Testis (tissue), 2 donors: Measurements from ENCODE around the gene ZWILCH.

Source experiments
- POLR2A ChIP-seq: fragments of 450-650 bp; IDR thresholded peaks from one replicate; pipeline ENCODE4 v1.6.1; 2017; ENCODE audit warnings: antibody characterized with exemption, mild to moderate bottlenecking, moderate library complexity
- TF ChIP-seq, protein P1 (sequence below), 3 experiments: fragments of 450-650 bp in 2 of 3; fragments of 200-600 bp in 1 of 3; sonication (generic) in 1 of 3; IDR thresholded peaks; one replicate each; pipeline ENCODE4 v1.5.1; 2016 to 2019; ENCODE audit warnings: antibody characterized with exemption in 3 of 3, mild to moderate bottlenecking in 2 of 3, moderate library complexity in 1 of 3

DNA sequence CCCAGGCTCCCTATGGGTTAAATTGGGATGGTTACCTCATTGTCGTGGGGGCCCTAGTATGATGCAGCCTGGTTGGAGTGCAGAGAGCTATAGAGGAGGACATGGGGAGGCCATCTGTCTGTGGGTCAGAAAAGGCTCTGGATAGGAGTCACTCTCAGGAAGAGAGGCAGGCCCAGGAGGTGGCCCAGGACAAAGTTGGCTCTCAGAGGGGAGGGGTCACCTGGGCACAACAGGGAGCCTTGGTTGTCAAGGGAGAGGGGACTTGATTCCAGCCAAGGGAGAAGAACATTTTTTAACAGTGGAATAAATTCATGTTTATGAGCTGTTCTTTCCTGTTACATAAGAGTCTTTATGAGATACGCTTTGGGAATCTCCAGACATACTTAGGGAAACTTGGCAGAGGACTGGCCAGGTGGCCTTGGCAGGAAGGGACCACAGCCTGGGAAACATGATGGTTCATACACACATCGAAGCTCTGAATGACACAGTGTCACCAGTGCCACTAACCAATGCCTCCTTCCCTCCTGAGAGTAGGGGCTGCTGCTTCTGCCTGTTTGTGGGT is 88.2 kb downstream of the ZWILCH start:
- no peak for TF ChIP-seq POLR2A
- TF ChIP-seq, protein P1, sequence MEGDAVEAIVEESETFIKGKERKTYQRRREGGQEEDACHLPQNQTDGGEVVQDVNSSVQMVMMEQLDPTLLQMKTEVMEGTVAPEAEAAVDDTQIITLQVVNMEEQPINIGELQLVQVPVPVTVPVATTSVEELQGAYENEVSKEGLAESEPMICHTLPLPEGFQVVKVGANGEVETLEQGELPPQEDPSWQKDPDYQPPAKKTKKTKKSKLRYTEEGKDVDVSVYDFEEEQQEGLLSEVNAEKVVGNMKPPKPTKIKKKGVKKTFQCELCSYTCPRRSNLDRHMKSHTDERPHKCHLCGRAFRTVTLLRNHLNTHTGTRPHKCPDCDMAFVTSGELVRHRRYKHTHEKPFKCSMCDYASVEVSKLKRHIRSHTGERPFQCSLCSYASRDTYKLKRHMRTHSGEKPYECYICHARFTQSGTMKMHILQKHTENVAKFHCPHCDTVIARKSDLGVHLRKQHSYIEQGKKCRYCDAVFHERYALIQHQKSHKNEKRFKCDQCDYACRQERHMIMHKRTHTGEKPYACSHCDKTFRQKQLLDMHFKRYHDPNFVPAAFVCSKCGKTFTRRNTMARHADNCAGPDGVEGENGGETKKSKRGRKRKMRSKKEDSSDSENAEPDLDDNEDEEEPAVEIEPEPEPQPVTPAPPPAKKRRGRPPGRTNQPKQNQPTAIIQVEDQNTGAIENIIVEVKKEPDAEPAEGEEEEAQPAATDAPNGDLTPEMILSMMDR (IDR thresholded peaks at IDR 0.05) = no peak
